Measurements from ENCODE around the gene LAPTM5. TPM values are rescaled to one million over a fixed set of nuclear protein-coding genes. Genes with fewer than 3 reads are reported as not detected.
A peak's percentile ranks its signal among the peaks of the same experiment; 100 is the strongest.

Gene LAPTM5
- total RNA-seq, 1 experiment from 2014 or later = 1.5 TPM

GRCh38 chr1:30801771-30802198 is 44.2 kb upstream of the LAPTM5 start (continued):
- no peak for TF ChIP-seq MAX (IDR thresholded peaks at IDR 0.05)

- Histone ChIP-seq H3K9me2 (ENCODE audit: insufficient read depth) (no peaks in the 10 kb centered on the region), H4K20me1 (ENCODE audit: insufficient read depth) (no peaks in the 10 kb centered on the region), H3K36me3 (ENCODE audit: control insufficient read depth in 1 of 2, insufficient read depth in 2 of 2, low read length in 2 of 2) (no peaks in the 10 kb centered on the region), H3K9me3 (ENCODE audit: control insufficient read depth in 1 of 2, insufficient read depth in 1 of 2, low read depth in 1 of 2, low read length in 2 of 2) (no peaks in the 10 kb centered on the region), H3K9ac (ENCODE audit: low read length) (no peak overlapping the region), H2AFZ (ENCODE audit: low read depth, low read length, poor library complexity, severe bottlenecking) (no peak overlapping the region), H3K27ac (ENCODE audit: low read depth, low read length) (no peak overlapping the region; the same call in 1 of the 2 replicates), H3K4me3 (replicated peaks in 1 of 2; ENCODE audit: low read depth in 1 of 2, low read length in 2 of 2) (no peak overlapping the region), H3K79me2 (ENCODE audit: insufficient read depth, low read length) (no peaks in the 10 kb centered on the region), H3K27me3 (ENCODE audit: insufficient read depth, low read length) (no peaks in the 10 kb centered on the region), H3K4me2 (ENCODE audit: low read length) (no peak overlapping the region), H3K4me1 (ENCODE audit: control insufficient read depth in 1 of 2, insufficient read depth in 2 of 2, low read length in 2 of 2) (peaks cover 29 to 38% of the 10 kb centered on the region in 2 experiments)
- DNase-seq (ENCODE audit: low read depth, low spot score) (no peak), ATAC-seq (no peak)
- ChIA-PET CTCF (no interaction called here), POLR2A (no interaction called here), RAD21 (ENCODE audit: low non-redundant PET in 1 of 2, low total read pairs in 2 of 2, uncharacterized antibody in 2 of 2, unreplicated experiment in 2 of 2) (interaction anchor here in 1 of 2 experiments (6.2 kb wide), 1 partner anchor 112 kb away, joined by 69 read pairs; no protein-coding TSS in a partner anchor)
- intact Hi-C loops (cut with micrococcal nuclease) = no loop called here
- BruUV-seq (replicated peaks) = no TSS peak
- TF ChIP-seq EGR1 (IDR thresholded peaks at IDR 0.05; ENCODE audit: low read depth) (no peak), SRF (IDR thresholded peaks at IDR 0.05; ENCODE audit: low read depth) (no peak), SIN3A (IDR thresholded peaks at IDR 0.05; ENCODE audit: low read depth) (no peak), EZH2 (IDR thresholded peaks at IDR 0.05) (no peak)
Observed at GRCh38 chr1:30799233-30799511, 41.6 kb upstream of the LAPTM5 start.

GRCh38 chr1:30798389-30799232 is 41.0 kb upstream of the LAPTM5 start:
- intact Hi-C loops (cut with micrococcal nuclease) = no loop called here
- peak overlapping the region; percentile 91 for H3K4me2 ChIP-seq (ENCODE audit: low read length)
- no peaks in the 10 kb centered on the region for H3K79me2 ChIP-seq (ENCODE audit: insufficient read depth, low read length)
- ChIA-PET CTCF (interaction anchor here (0.6 to 3.1 kb wide), 7 partner anchors 8 to 112 kb away, joined by 3 to 49 read pairs (median 7); no protein-coding TSS in a partner anchor), RAD21 (ENCODE audit: low non-redundant PET in 1 of 2, low total read pairs in 2 of 2, uncharacterized antibody in 2 of 2, unreplicated experiment in 2 of 2) (interaction anchor here (0.5 to 3.1 kb wide), 3 partner anchors 10 to 112 kb away, joined by 3 to 13 read pairs (median 10); no protein-coding TSS in a partner anchor), POLR2A (interaction anchor here (1.2 kb wide), 1 partner anchor 112 kb away, joined by 6 read pairs; no protein-coding TSS in a partner anchor)
- TF ChIP-seq ZBTB33 (IDR thresholded peaks at IDR 0.05; ENCODE audit: extremely low read depth, insufficient replicate concordance, low read length) (no peak), YY1 (IDR thresholded peaks at IDR 0.05; ENCODE audit: extremely low read depth, insufficient replicate concordance, low read depth, low read length) (no peak), RAD21 (IDR thresholded peaks at IDR 0.05; ENCODE audit: low read depth) (no peak), ELF1 (IDR thresholded peaks at IDR 0.05; ENCODE audit: borderline replicate concordance, low read depth) (no peak), CEBPB (IDR thresholded peaks at IDR 0.05; ENCODE audit: low read depth) (no peak), POLR2A (IDR thresholded peaks at IDR 0.05; ENCODE audit: borderline replicate concordance, extremely low read depth, insufficient read depth, insufficient read length) (no peak), ATF3 (IDR thresholded peaks at IDR 0.05) (no peak), EZH2 (IDR thresholded peaks at IDR 0.05) (no peak), ZFX (IDR thresholded peaks at IDR 0.05) (no peak), SP1 (IDR thresholded peaks at IDR 0.05; ENCODE audit: low read depth) (no peak)
- H3K9ac ChIP-seq (ENCODE audit: low read length) = no peak overlapping the region
- peak overlapping the region; percentile 65 for H3K27ac ChIP-seq (ENCODE audit: low read depth, low read length)
- DNase-seq (ENCODE audit: low read depth, low spot score) (no peak), ATAC-seq (no peak)
- no peaks in the 10 kb centered on the region for H3K36me3 ChIP-seq (ENCODE audit: control insufficient read depth in 1 of 2, insufficient read depth in 2 of 2, low read length in 2 of 2)
- no peaks in the 10 kb centered on the region for H3K9me2 ChIP-seq (ENCODE audit: insufficient read depth)
- no peak overlapping the region for H3K4me3 ChIP-seq (replicated peaks in 1 of 2; ENCODE audit: low read depth in 1 of 2, low read length in 2 of 2)
- no peaks in the 10 kb centered on the region for H3K9me3 ChIP-seq (ENCODE audit: control insufficient read depth in 1 of 2, insufficient read depth in 1 of 2, low read depth in 1 of 2, low read length in 2 of 2)
- no peaks in the 10 kb centered on the region for H4K20me1 ChIP-seq (ENCODE audit: insufficient read depth)
- H3K27me3 ChIP-seq (ENCODE audit: insufficient read depth, low read length) = no peaks in the 10 kb centered on the region
- H3K4me1 ChIP-seq (ENCODE audit: control insufficient read depth in 1 of 2, insufficient read depth in 2 of 2, low read length in 2 of 2) = peaks cover 29 to 38% of the 10 kb centered on the region in 2 experiments
- no TSS peak for BruUV-seq (replicated peaks)
- H2AFZ ChIP-seq (ENCODE audit: low read depth, low read length, poor library complexity, severe bottlenecking) = no peak overlapping the region

Measured in HCT116 (cell line).